Endothelial cell of umbilical vein (primary cell): ENCODE data around the gene CYP3A4. TPM values are rescaled to one million over a fixed set of nuclear protein-coding genes. Genes with fewer than 3 reads are reported as not detected.

Experiments used
- BruUV-seq: library from RNA; stranded (reverse); fragments of 400-500 nt; replicated peaks from 2 replicates; lab custom pipeline; 2021; lab: Mats Ljungman, UMichigan
- CTCF ChIA-PET: fragments of 300-600, 350-600 bp; sonication (Branson Sonifier 250); formaldehyde crosslinking; loops from one replicate; lab custom pipeline; 2021; ENCODE audit warnings: antibody characterized with exemption, inconsistent platforms; lab: Charles Lee
- POLR2A ChIA-PET: fragments of 300-600, 350-600 bp; sonication (Branson Sonifier 250); formaldehyde crosslinking; loops from one replicate; lab custom pipeline; 2021; ENCODE audit warnings: antibody characterized with exemption, inconsistent platforms; lab: Charles Lee
- DNase-seq: peaks from one replicate; pipeline ENCODE4 v3.0.0-alpha.2; 2011; ENCODE audit warnings: low read depth, low spot score
- FAIRE-seq: peaks from 2 replicates; lab custom pipeline; 2011; peaks lifted over from hg19 to GRCh38; lab: Jason Lieb, UNC
- H2AFZ ChIP-seq: 2 replicates; pipeline ENCODE4 v1.6.0; 2012; ENCODE audit warnings: low read depth, low read length, control low read depth, inconsistent platforms
- H3K27ac ChIP-seq: 2 replicates; pipeline ENCODE4 v1.5.1; 2011; ENCODE audit warnings: low read depth, mild to moderate bottlenecking, control low read depth, low read length, moderate library complexity; ENCODE audit not compliant: insufficient read depth
- H3K27me3 ChIP-seq, 2 experiments: 2 replicates each; pipeline versions ENCODE4 v1.6.0 to v1.6.1; 2011; ENCODE audit warnings: low read length in 2 of 2, mixed read lengths in 1 of 2; ENCODE audit not compliant: control insufficient read depth in 2 of 2, insufficient read depth in 2 of 2
- H3K36me3 ChIP-seq, 2 experiments: 2 replicates in 1 of 2; 3 replicates in 1 of 2; pipeline ENCODE4 v1.5.1; 2011; ENCODE audit warnings: low read length in 2 of 2, mild to moderate bottlenecking in 1 of 2, moderate library complexity in 1 of 2; ENCODE audit not compliant: control insufficient read depth in 2 of 2, insufficient read depth in 2 of 2; ENCODE audit errors: extremely low read depth in 1 of 2
- H3K4me1 ChIP-seq: 3 replicates; pipeline ENCODE4 v1.5.1; 2011; ENCODE audit warnings: mild to moderate bottlenecking, low read length; ENCODE audit not compliant: control insufficient read depth, insufficient read depth; ENCODE audit errors: extremely low read depth
- H3K4me2 ChIP-seq: 2 replicates; pipeline ENCODE4 v1.6.1; 2011; ENCODE audit warnings: low read length, control low read depth, mixed read lengths; ENCODE audit not compliant: insufficient read depth
- H3K4me3 ChIP-seq, 3 experiments: fragments of 200-600 bp in 1 of 3; sonication (generic), shearing (Covaris generic) in 1 of 3; replicated peaks in 1 of 3; 2 replicates each; pipeline ENCODE4 v1.5.1; 2011 to 2016; ENCODE audit warnings: control low read depth in 3 of 3, low read length in 3 of 3, mild to moderate bottlenecking in 2 of 3, inconsistent platforms in 1 of 3, low read depth in 1 of 3, moderate library complexity in 1 of 3; ENCODE audit not compliant: insufficient read depth in 1 of 3
- H3K79me2 ChIP-seq: 2 replicates; pipeline ENCODE4 v1.6.0; 2012; ENCODE audit warnings: low read length, inconsistent platforms; ENCODE audit not compliant: control insufficient read depth, insufficient read depth
- H3K9ac ChIP-seq: replicated peaks from 2 replicates; pipeline ENCODE3; 2011; ENCODE audit warnings: low read length, control low read depth; ENCODE audit not compliant: insufficient read depth; ENCODE audit errors: extremely low read depth
- H3K9me1 ChIP-seq: replicated peaks from 3 replicates; pipeline ENCODE4 v1.6.0; 2011; ENCODE audit warnings: mild to moderate bottlenecking, low read length; ENCODE audit not compliant: control insufficient read depth, insufficient read depth; ENCODE audit errors: extremely low read depth
- H3K9me3 ChIP-seq: replicated peaks from 2 replicates; pipeline ENCODE4 v1.5.1; 2012; ENCODE audit warnings: low read length, inconsistent platforms; ENCODE audit not compliant: control insufficient read depth, insufficient read depth
- H4K20me1 ChIP-seq: replicated peaks from 2 replicates; pipeline ENCODE3; 2011; ENCODE audit warnings: mild to moderate bottlenecking, low read length; ENCODE audit not compliant: control insufficient read depth, insufficient read depth; ENCODE audit errors: extremely low read depth
- EZH2 ChIP-seq: IDR thresholded peaks from 2 replicates; pipeline ENCODE4 v1.6.1; 2012; ENCODE audit warnings: borderline replicate concordance, low read depth, mild to moderate bottlenecking, moderate library complexity, low read length, inconsistent platforms; ENCODE audit not compliant: severe bottlenecking
- FOS ChIP-seq: IDR thresholded peaks from 2 replicates; pipeline ENCODE4 v1.6.1; 2011; ENCODE audit warnings: mild to moderate bottlenecking, low read length, moderate library complexity, borderline replicate concordance; ENCODE audit not compliant: insufficient read depth
- GATA2 ChIP-seq: IDR thresholded peaks from 2 replicates; pipeline ENCODE4 v1.7.0; 2011; ENCODE audit warnings: low read depth, mild to moderate bottlenecking, moderate library complexity, mixed read lengths, low read length; ENCODE audit not compliant: insufficient read length, insufficient read depth
- JUN ChIP-seq: IDR thresholded peaks from 2 replicates; pipeline ENCODE4 v1.6.1; 2011; ENCODE audit warnings: borderline replicate concordance, low read depth; ENCODE audit not compliant: insufficient read length, insufficient read depth
- MYC ChIP-seq: IDR thresholded peaks from one replicate; pipeline ENCODE4 v1.6.1; 2011; ENCODE audit warnings: mild to moderate bottlenecking, low read depth, low read length
- POLR2A ChIP-seq: IDR thresholded peaks from 2 replicates; pipeline ENCODE4 v1.6.1; 2012; ENCODE audit warnings: low read depth, mild to moderate bottlenecking, control low read depth, low read length
- POLR2AphosphoS5 ChIP-seq: IDR thresholded peaks from 2 replicates; pipeline ENCODE4 v1.6.1; 2012; ENCODE audit warnings: low read depth, mild to moderate bottlenecking, control low read depth, low read length, moderate library complexity; ENCODE audit not compliant: insufficient read depth
- dilution Hi-C: fragments of 300-500 bp; cut with MboI; formaldehyde crosslinking; loops from one replicate; pipeline ENCODE4 v1.15.0; 2019; ENCODE audit warnings: low sequenced_read_pairs; ENCODE audit not compliant: extremely low pct_ligation_motif_present
- intact Hi-C: fragments of 100-400 bp; cut with micrococcal nuclease; formaldehyde crosslinking; loops from one replicate; pipeline ENCODE4 v1.10.0; 2022
- polyA plus RNA-seq, 4 experiments: library from polyadenylated mRNA; depleted of rRNA in 3 of 4; stranded (reverse) in 3 of 4; unstranded in 1 of 4; fragments of >200 nt; gene quantifications; 2 replicates each; pipeline versions ENCODE4 v1.2.1 to v1.2.3, GENCODE V29; 2011 to 2012; ENCODE audit warnings: missing spikeins in 1 of 4
- total RNA-seq: library from RNA; stranded (reverse); gene quantifications from 2 replicates; pipeline ENCODE4 v1.2.3, GENCODE V29; 2021
- TF ChIP-seq, protein P1 (sequence below), 2 donors: IDR thresholded peaks; 1 replicate in 1 of 2; 2 replicates in 1 of 2; pipeline ENCODE4 v1.5.1; 2011; ENCODE audit warnings: low read length in 2 of 2, mild to moderate bottlenecking in 2 of 2, moderate library complexity in 2 of 2, control low read depth in 1 of 2, inconsistent platforms in 1 of 2, low read depth in 1 of 2; ENCODE audit not compliant: insufficient read depth in 1 of 2; ENCODE audit errors: extremely low read depth in 1 of 2
- TF ChIP-seq, protein P2 (sequence below): IDR thresholded peaks from 2 replicates; pipeline ENCODE4 v1.6.1; 2011; ENCODE audit not compliant: insufficient read depth, insufficient read length

CYP3A4 gene
- total and polyA plus RNA-seq, 2 donors (not counting 3 experiments of a cell fraction or from before 2014, with no cell fraction given) = not detected

DNA sequence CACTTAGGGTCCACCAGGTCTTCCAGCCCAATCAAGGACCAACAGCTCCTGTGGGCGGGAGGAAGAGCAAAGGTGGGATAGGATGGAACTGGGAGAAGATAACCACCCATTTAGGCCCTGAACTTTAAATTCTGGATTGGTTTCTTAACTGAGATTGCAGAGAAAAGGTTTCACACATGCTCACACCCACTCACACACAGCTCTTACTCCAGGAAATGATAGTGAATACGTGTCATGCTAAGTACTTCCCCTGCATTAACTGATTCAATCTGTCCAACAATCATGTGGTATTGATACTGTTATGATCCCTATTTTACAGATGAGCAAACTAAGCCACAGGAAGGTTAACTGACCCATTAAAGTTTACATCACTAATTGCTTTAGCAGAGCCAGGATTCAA, 4.6 kb upstream of the CYP3A4 start:
- FAIRE-seq = no peak
- H3K4me2 ChIP-seq = no peak overlapping the region

More for the DNA sequence above, 4.6 kb upstream of the CYP3A4 start:
- Histone ChIP-seq H3K9ac (no peak overlapping the region), H3K27me3 (peaks cover 2 to 4% of the 10 kb centered on the region in 2 experiments), H3K79me2 (no peaks in the 10 kb centered on the region), H3K4me3 (no peak overlapping the region), H2AFZ (no peak overlapping the region), H3K9me3 (no peaks in the 10 kb centered on the region), H4K20me1 (no peaks in the 10 kb centered on the region), H3K9me1 (no peaks in the 10 kb centered on the region), H3K27ac (no peak overlapping the region), H3K4me1 (no peaks in the 10 kb centered on the region), H3K36me3 (no peaks in the 10 kb centered on the region)
- dilution Hi-C loops = no loop called here
- no TSS peak for BruUV-seq
- TF ChIP-seq POLR2AphosphoS5 (no peak), FOS (no peak), MYC (no peak), POLR2A (no peak), EZH2 (no peak), JUN (no peak), GATA2 (no peak)
- TF ChIP-seq, protein P1, sequence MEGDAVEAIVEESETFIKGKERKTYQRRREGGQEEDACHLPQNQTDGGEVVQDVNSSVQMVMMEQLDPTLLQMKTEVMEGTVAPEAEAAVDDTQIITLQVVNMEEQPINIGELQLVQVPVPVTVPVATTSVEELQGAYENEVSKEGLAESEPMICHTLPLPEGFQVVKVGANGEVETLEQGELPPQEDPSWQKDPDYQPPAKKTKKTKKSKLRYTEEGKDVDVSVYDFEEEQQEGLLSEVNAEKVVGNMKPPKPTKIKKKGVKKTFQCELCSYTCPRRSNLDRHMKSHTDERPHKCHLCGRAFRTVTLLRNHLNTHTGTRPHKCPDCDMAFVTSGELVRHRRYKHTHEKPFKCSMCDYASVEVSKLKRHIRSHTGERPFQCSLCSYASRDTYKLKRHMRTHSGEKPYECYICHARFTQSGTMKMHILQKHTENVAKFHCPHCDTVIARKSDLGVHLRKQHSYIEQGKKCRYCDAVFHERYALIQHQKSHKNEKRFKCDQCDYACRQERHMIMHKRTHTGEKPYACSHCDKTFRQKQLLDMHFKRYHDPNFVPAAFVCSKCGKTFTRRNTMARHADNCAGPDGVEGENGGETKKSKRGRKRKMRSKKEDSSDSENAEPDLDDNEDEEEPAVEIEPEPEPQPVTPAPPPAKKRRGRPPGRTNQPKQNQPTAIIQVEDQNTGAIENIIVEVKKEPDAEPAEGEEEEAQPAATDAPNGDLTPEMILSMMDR (IDR thresholded peaks at IDR 0.05; ENCODE audit: extremely low read depth in 1 of 2, insufficient read depth in 1 of 2, low read depth in 1 of 2, low read length in 2 of 2) = no peak
- TF ChIP-seq, protein P2, sequence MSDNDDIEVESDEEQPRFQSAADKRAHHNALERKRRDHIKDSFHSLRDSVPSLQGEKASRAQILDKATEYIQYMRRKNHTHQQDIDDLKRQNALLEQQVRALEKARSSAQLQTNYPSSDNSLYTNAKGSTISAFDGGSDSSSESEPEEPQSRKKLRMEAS = no peak
- POLR2A ChIA-PET = no interaction called here
- intact Hi-C loops = no loop called here
- no peak for DNase-seq
- CTCF ChIA-PET = no interaction called here
